ENCODE data around the gene AJM1.

DNA sequence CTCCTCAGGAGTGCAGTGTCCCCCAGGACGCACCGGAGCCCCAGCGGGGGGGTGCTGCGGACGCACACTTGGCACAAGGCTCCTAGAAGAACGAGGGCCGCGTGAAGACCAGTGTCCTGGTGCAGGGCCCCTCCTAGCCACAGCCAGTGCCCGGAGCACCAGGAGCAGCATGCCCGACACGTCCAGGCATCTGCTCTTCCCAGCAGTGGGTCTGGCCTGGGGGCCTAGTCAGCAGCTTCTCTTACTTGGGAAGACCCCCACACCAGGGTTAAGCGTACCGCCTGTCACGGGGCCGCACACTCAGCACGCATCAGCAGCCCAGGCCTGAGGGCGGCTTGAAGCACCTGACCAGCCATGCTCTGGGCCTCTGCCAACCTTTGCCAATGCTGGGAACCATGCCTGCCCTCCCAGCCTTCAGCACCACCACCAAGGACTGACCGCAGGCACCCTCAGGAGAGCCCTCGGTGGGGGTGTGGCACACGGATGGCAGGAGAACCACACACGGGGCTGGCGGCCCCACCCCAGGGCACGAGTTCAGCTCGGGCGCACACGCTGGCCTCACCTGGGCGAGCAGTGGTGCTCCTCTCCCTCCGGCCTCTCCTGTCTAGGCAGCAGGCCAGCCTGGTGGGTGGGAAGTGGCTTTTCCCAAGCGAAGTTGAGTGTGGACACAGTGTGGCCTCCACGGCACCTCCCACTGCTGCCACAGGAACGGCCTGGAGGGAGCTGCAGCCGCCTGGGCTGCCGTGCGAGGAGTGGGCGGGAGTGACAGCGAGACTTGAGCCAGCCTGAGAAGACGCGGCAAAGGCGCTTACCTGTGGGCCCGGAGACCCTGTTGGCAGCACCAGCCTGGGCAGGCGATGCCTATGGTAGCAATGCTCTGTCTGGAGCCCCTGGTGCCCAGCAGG is 12.0 kb upstream of the AJM1 start:
- TF ChIP-seq, protein P1, sequence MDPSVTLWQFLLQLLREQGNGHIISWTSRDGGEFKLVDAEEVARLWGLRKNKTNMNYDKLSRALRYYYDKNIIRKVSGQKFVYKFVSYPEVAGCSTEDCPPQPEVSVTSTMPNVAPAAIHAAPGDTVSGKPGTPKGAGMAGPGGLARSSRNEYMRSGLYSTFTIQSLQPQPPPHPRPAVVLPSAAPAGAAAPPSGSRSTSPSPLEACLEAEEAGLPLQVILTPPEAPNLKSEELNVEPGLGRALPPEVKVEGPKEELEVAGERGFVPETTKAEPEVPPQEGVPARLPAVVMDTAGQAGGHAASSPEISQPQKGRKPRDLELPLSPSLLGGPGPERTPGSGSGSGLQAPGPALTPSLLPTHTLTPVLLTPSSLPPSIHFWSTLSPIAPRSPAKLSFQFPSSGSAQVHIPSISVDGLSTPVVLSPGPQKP (IDR thresholded peaks at IDR 0.05; ENCODE audit: low read depth, low read length): no peak
- TF ChIP-seq KDM1A (IDR thresholded peaks at IDR 0.05; ENCODE audit: low read depth): no peak
- TF ChIP-seq MYC (IDR thresholded peaks at IDR 0.05; ENCODE audit: borderline replicate concordance, low read length): no peak
- TF ChIP-seq NR3C1 (IDR thresholded peaks at IDR 0.05): no peak
- no peak for TF ChIP-seq RCOR1 (IDR thresholded peaks at IDR 0.05; ENCODE audit: low read depth, low read length)
- TF ChIP-seq, protein P2, sequence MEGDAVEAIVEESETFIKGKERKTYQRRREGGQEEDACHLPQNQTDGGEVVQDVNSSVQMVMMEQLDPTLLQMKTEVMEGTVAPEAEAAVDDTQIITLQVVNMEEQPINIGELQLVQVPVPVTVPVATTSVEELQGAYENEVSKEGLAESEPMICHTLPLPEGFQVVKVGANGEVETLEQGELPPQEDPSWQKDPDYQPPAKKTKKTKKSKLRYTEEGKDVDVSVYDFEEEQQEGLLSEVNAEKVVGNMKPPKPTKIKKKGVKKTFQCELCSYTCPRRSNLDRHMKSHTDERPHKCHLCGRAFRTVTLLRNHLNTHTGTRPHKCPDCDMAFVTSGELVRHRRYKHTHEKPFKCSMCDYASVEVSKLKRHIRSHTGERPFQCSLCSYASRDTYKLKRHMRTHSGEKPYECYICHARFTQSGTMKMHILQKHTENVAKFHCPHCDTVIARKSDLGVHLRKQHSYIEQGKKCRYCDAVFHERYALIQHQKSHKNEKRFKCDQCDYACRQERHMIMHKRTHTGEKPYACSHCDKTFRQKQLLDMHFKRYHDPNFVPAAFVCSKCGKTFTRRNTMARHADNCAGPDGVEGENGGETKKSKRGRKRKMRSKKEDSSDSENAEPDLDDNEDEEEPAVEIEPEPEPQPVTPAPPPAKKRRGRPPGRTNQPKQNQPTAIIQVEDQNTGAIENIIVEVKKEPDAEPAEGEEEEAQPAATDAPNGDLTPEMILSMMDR (IDR thresholded peaks at IDR 0.05): no peak
- no peak for TF ChIP-seq BHLHE40 (IDR thresholded peaks at IDR 0.05; ENCODE audit: low read depth, low read length)
- TF ChIP-seq EP300 (IDR thresholded peaks at IDR 0.05): no peak
- TF ChIP-seq, protein P3, sequence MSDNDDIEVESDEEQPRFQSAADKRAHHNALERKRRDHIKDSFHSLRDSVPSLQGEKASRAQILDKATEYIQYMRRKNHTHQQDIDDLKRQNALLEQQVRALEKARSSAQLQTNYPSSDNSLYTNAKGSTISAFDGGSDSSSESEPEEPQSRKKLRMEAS (IDR thresholded peaks at IDR 0.05): no peak
